Ascending aorta (tissue), 2 donors: ENCODE data around the gene SETBP1. TPM values are rescaled to one million over a fixed set of nuclear protein-coding genes. Genes with fewer than 3 reads are reported as not detected.

Experiments used
- DNase-seq, 2 donors: peaks; one replicate each; pipeline ENCODE4 v3.0.0-alpha.2; 2019; ENCODE audit warnings: low spot score in 2 of 2
- H3K27ac ChIP-seq, 2 donors: fragments of 200-600 bp; sonication (generic); one replicate each; pipeline ENCODE4 v1.5.1; 2016 to 2017; ENCODE audit warnings: mild to moderate bottlenecking in 1 of 2
- H3K27me3 ChIP-seq: fragments of 200-600 bp; sonication (generic); one replicate; pipeline ENCODE4 v1.5.1; 2017
- H3K36me3 ChIP-seq, 2 donors: fragments of 200-600 bp; sonication (generic); one replicate each; pipeline ENCODE4 v1.5.1; 2016
- H3K4me1 ChIP-seq, 2 donors: fragments of 200-600 bp; sonication (generic); one replicate each; pipeline ENCODE4 v1.5.1; 2016 to 2017; ENCODE audit warnings: mild to moderate bottlenecking in 1 of 2
- H3K4me3 ChIP-seq, 2 donors: fragments of 200-600 bp; sonication (generic); one replicate each; pipeline ENCODE4 v1.5.1; 2016 to 2017; ENCODE audit warnings: mild to moderate bottlenecking in 1 of 2
- H3K9me3 ChIP-seq, 2 donors: fragments of 200-600 bp; sonication (generic); one replicate each; pipeline ENCODE4 v1.5.1; 2016
- CTCF ChIP-seq, 3 experiments: fragments of 200-600 bp in 2 of 3; fragments of 450-650 bp in 1 of 3; sonication (generic) in 2 of 3; IDR thresholded peaks; one replicate each; pipeline ENCODE4 v1.5.1; 2016 to 2019; ENCODE audit warnings: antibody characterized with exemption in 3 of 3, mild to moderate bottlenecking in 1 of 3, moderate library complexity in 1 of 3
- intact Hi-C: fragments of 100-400 bp; cut with DNase I; formaldehyde crosslinking; loops from one replicate; pipeline ENCODE4 v1.15.1; 2023
- total RNA-seq: library from RNA; depleted of rRNA; stranded (reverse); fragments of >200 nt; gene quantifications from one replicate; pipeline ENCODE4 v1.1.0, GENCODE V29; 2016

SETBP1 gene
- total RNA-seq, 1 donor from 2014 or later: 23.5 TPM

GRCh38 chr18:44903327-44903726, 222.6 kb downstream of the SETBP1 start:
- intact Hi-C loops: no loop called here
- DNase-seq: no peak
- H3K36me3 ChIP-seq: no peaks in the 10 kb centered on the region

GRCh38 chr18:44904768-44905167, 224.1 kb downstream of the SETBP1 start:
- H3K36me3 ChIP-seq: no peaks in the 10 kb centered on the region
- no peaks in the 10 kb centered on the region for H3K9me3 ChIP-seq
- no peak for TF ChIP-seq CTCF (IDR thresholded peaks at IDR 0.05)
- no peak overlapping the region for H3K4me3 ChIP-seq
- H3K4me1 ChIP-seq: no peaks in the 10 kb centered on the region
- H3K27ac ChIP-seq: no peak overlapping the region
- intact Hi-C loops: no loop called here
- DNase-seq: no peak
- H3K27me3 ChIP-seq: no peaks in the 10 kb centered on the region

More at GRCh38 chr18:44903327-44903726, 222.6 kb downstream of the SETBP1 start:
- H3K9me3 ChIP-seq: no peaks in the 10 kb centered on the region
- H3K4me3 ChIP-seq: no peak overlapping the region
- TF ChIP-seq CTCF (IDR thresholded peaks at IDR 0.05): no peak
- H3K27ac ChIP-seq: no peak overlapping the region
- H3K4me1 ChIP-seq: no peaks in the 10 kb centered on the region
- H3K27me3 ChIP-seq: no peaks in the 10 kb centered on the region

- Histone ChIP-seq H3K4me1 (no peaks in the 10 kb centered on the region), H3K9me3 (no peaks in the 10 kb centered on the region), H3K4me3 (no peak overlapping the region), H3K27me3 (no peaks in the 10 kb centered on the region), H3K27ac (no peak overlapping the region), H3K36me3 (no peaks in the 10 kb centered on the region)
- intact Hi-C loops: no loop called here
- no peak for TF ChIP-seq CTCF (IDR thresholded peaks at IDR 0.05)
- DNase-seq: no peak
Measured at GRCh38 chr18:44909191-44909719, 228.6 kb downstream of the SETBP1 start.

DNA sequence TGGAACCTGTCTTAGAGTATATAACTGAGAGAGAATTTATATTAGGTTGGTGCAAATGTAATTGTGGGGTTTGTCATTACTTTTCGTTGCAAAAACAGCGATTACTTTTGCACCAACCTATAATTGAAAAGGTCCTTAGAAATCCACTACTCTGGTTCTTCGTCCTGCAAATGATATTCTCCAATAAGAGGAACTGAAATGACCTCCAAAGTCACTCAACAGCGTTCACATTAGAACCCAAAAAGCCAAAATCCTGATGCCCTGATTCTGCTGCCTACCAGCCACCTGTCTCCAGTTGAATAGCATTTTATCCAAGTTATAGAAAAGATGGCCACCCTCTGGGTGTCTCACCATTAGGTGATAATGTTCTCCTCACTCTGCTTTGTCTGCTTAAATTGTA, 230.6 kb downstream of the SETBP1 start:
- no peak for TF ChIP-seq CTCF (IDR thresholded peaks at IDR 0.05)
- peaks cover 3 to 8% of the 10 kb centered on the region in 2 donors for H3K4me1 ChIP-seq
- intact Hi-C loops: loop anchor here (10.0 kb wide), 1 partner anchor 334 kb away; no protein-coding TSS in a partner anchor
- no peak for DNase-seq
- H3K27me3 ChIP-seq: no peaks in the 10 kb centered on the region
- no peak overlapping the region for H3K4me3 ChIP-seq
- no peak overlapping the region for H3K27ac ChIP-seq
- no peaks in the 10 kb centered on the region for H3K9me3 ChIP-seq
- no peaks in the 10 kb centered on the region for H3K36me3 ChIP-seq

DNA sequence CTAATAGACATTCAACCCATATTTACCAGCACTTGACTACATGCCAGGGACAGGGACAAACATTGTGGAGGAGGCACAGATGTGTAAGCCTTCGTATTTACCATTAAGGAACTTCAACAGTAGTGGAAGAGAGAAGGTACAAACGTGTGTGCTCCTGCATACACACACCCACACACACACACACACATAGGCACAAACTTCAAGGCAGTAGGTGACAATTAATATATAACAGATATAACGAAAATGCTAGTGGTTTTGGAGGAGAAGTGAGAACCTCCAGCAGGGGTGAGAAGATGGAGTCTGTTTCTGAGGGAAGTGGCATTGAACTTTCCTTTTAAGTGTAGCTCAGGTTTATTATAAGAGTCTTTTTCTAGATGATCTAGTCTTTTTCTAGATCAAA, 231.1 kb downstream of the SETBP1 start:
- Histone ChIP-seq H3K27ac (no peak overlapping the region), H3K27me3 (no peaks in the 10 kb centered on the region), H3K9me3 (no peaks in the 10 kb centered on the region), H3K36me3 (no peaks in the 10 kb centered on the region), H3K4me3 (no peak overlapping the region), H3K4me1 (peaks cover 4 to 12% of the 10 kb centered on the region in 2 donors)
- intact Hi-C loops: loop anchor here (10.0 kb wide), 1 partner anchor 333 kb away; no protein-coding TSS in a partner anchor
- TF ChIP-seq CTCF (IDR thresholded peaks at IDR 0.05): no peak
- DNase-seq: no peak
